Measurements from ENCODE around the gene GRIN1. TPM values are rescaled to one million over a fixed set of nuclear protein-coding genes. Genes with fewer than 3 reads are reported as not detected.

Gene GRIN1
- total and polyA plus RNA-seq, 10 of the 15 experiments (the other 5 are each of a cell fraction or from before 2014, with no cell fraction given): 0.05 to 0.10 (median 0.06) TPM; not detected in 6

GRCh38 chr9:137184881-137185660, 46.1 kb downstream of the GRIN1 start:
- Histone ChIP-seq H4K20me1 (ENCODE audit: control insufficient read depth, insufficient read depth) (peaks cover 7% of the 10 kb centered on the region; the same call in 1 of the 2 replicates), H3K4me1 (ENCODE audit: control insufficient read depth, insufficient read depth, low read length) (peaks cover 22% of the 10 kb centered on the region), H3K4me2 (ENCODE audit: control insufficient read depth, insufficient read depth) (no peak overlapping the region), H2AFZ (ENCODE audit: control insufficient read depth, low read depth, low read length) (no peak overlapping the region), H3K36me3 (ENCODE audit: control insufficient read depth in 2 of 2, insufficient read depth in 2 of 2, low read length in 1 of 2) (peaks cover 7 to 25% of the 10 kb centered on the region in 2 experiments), H3K4me3 (no peak overlapping the region), H3K27me3 (replicated peaks in 1 of 2; ENCODE audit: control insufficient read depth in 2 of 2, insufficient read depth in 2 of 2, low read length in 1 of 2) (no peaks in the 10 kb centered on the region), H3K79me2 (ENCODE audit: control insufficient read depth, insufficient read depth, low read length) (peaks cover 30% of the 10 kb centered on the region), H3K9me3 (replicated peaks; ENCODE audit: control insufficient read depth, insufficient read depth, low read length) (no peaks in the 10 kb centered on the region), H3K27ac (ENCODE audit: control insufficient read depth, insufficient read depth) (no peak overlapping the region), H3K9ac (ENCODE audit: control insufficient read depth, insufficient read depth, low read length) (no peak overlapping the region)
- FAIRE-seq: no peak
- ChIA-PET SMC1A (ENCODE audit: uncharacterized antibody, unreplicated experiment) (no interaction called here), RAD21 (ENCODE audit: unreplicated experiment) (no interaction called here), CTCF (no interaction called here), POLR2A (no interaction called here)
- WGBS (ENCODE audit: insufficient coverage, insufficient replicate concordance, low lambda C conversion rate, missing lambda C conversion rate): 90% methylated on average over 46 of the region's 48 CpGs
- intact Hi-C loops (cut with micrococcal nuclease; ENCODE audit: unreplicated experiment): loop anchor here (5.0 kb wide), 2 partner anchors 37 to 58 kb away; partner anchors contain the start of gene RNF208
- TF ChIP-seq, protein P1, sequence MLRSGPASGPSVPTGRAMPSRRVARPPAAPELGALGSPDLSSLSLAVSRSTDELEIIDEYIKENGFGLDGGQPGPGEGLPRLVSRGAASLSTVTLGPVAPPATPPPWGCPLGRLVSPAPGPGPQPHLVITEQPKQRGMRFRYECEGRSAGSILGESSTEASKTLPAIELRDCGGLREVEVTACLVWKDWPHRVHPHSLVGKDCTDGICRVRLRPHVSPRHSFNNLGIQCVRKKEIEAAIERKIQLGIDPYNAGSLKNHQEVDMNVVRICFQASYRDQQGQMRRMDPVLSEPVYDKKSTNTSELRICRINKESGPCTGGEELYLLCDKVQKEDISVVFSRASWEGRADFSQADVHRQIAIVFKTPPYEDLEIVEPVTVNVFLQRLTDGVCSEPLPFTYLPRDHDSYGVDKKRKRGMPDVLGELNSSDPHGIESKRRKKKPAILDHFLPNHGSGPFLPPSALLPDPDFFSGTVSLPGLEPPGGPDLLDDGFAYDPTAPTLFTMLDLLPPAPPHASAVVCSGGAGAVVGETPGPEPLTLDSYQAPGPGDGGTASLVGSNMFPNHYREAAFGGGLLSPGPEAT (IDR thresholded peaks at IDR 0.05; ENCODE audit: low read depth): no peak
- TF ChIP-seq NR2C1 (IDR thresholded peaks at IDR 0.05) (no peak), CHD1 (IDR thresholded peaks at IDR 0.05; ENCODE audit: low read depth, low read length) (no peak), PAX8 (IDR thresholded peaks at IDR 0.05) (no peak)
- TF ChIP-seq, protein P2, sequence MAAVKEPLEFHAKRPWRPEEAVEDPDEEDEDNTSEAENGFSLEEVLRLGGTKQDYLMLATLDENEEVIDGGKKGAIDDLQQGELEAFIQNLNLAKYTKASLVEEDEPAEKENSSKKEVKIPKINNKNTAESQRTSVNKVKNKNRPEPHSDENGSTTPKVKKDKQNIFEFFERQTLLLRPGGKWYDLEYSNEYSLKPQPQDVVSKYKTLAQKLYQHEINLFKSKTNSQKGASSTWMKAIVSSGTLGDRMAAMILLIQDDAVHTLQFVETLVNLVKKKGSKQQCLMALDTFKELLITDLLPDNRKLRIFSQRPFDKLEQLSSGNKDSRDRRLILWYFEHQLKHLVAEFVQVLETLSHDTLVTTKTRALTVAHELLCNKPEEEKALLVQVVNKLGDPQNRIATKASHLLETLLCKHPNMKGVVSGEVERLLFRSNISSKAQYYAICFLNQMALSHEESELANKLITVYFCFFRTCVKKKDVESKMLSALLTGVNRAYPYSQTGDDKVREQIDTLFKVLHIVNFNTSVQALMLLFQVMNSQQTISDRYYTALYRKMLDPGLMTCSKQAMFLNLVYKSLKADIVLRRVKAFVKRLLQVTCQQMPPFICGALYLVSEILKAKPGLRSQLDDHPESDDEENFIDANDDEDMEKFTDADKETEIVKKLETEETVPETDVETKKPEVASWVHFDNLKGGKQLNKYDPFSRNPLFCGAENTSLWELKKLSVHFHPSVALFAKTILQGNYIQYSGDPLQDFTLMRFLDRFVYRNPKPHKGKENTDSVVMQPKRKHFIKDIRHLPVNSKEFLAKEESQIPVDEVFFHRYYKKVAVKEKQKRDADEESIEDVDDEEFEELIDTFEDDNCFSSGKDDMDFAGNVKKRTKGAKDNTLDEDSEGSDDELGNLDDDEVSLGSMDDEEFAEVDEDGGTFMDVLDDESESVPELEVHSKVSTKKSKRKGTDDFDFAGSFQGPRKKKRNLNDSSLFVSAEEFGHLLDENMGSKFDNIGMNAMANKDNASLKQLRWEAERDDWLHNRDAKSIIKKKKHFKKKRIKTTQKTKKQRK (IDR thresholded peaks at IDR 0.05; ENCODE audit: low read depth, low read length): no peak
- no peak for ATAC-seq
- in situ Hi-C loops (cut with MboI): no loop called here
- DNase-seq (ENCODE audit: low read depth, low spot score): no peak
- BruUV-seq (replicated peaks): no TSS peak
